Measurements from ENCODE around the gene FLNC.
A peak's percentile ranks its signal among the peaks of the same experiment; 100 is the strongest.

The FLNC gene

DNA sequence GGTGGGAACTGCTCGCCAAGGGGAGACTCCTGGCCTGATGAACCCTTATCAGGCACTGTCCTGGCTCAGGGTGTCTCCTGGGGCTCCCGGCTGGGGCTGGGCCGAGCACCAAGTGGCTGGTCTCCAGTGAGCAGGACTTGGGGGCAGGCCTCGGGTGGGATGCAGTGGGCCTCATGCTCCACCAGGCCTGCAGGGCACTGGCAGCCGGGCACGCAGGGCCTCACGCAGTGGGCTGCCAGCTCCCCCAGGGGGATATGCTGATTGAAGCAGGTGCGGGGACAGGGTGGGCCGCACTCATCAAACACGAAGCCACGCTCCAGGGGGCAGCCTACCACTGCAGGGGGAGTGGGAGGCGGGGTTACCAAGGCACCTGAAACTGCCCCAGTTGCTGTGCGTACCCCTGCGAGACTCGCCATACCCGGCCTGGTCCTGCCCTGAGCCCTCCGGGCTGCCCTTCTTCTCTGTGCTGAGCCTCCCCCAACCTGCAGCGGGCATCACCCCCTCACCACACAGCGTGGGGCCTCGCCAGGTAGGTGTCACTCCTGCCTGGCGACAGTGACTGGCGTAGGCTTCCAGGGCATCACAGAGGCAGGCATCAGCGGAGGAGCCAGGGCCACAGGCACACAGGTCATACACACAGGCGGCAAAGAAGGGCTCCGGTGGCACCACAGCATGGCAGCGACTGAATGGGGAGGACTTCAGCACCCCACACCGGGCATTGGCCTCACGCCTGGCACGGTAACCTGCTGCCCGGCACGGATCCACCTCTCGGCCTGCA is 47.0 kb downstream of the FLNC start:
- no peak for DNase-seq (ENCODE audit: low read depth in 2 of 3, low spot score in 2 of 3)

DNA sequence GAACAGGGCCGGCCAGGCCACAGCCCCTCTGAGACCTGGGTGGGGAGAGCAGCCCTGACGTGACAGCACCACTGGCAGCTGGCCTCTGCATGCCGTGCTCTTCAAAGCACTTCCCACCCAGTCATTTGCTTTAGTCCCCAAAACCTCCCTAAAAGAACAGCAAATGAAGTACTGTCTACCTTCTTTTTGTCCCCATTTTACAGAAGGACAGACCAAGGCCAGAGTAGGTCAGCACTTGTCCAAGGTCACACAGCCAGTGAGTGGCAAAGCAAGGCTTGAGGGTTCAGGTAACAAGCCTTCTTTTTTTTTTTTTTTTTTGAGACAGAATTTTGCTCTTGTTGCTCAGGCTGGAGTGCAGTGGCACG is 47.5 kb downstream of the FLNC start:
- DNase-seq (ENCODE audit: low read depth in 2 of 3, low spot score in 2 of 3) = no peak

DNA sequence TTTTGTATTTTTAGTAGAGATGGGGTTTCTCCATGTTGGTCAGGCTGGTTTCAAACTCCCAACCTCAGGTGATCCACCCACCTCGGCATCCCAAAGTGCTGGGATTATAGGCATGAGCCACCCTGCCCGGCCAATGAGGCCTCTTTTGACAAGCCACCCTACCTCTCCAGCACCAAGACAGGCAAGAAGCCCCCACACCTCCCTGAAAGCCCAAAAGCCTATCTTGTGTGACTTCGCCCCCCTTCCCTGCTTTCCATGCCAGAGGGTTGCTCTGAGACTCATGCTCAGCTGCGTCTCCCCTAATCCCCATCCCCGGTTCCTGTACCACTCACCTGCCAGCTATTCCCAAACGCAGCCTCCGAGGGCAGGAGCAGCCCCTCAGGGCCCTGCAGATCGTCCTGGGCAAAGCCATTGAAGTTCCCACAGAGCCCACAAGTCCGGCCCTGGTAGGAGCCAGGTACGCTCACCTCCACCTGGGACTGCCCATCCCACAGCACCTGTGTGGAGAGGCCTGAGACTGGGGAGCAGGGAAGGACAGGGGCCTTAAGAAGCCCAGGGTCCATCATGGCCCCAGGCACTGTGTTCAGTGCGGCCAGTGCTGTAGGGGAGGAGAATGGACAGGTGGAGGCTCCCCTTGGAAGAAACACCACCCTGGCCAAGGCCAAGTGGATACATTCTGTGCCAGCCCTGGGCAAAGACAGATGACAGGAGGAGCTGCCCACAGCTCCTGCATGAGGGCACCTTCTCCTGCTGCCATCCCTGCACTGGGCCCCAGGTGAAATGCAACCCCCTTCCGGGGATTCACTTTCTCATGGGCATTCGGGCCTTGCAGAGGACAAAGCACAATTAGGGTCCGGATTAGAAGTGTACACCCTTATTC is 48.3 kb downstream of the FLNC start:
- no peak for DNase-seq (ENCODE audit: low read depth in 2 of 3, low spot score in 2 of 3)

DNA sequence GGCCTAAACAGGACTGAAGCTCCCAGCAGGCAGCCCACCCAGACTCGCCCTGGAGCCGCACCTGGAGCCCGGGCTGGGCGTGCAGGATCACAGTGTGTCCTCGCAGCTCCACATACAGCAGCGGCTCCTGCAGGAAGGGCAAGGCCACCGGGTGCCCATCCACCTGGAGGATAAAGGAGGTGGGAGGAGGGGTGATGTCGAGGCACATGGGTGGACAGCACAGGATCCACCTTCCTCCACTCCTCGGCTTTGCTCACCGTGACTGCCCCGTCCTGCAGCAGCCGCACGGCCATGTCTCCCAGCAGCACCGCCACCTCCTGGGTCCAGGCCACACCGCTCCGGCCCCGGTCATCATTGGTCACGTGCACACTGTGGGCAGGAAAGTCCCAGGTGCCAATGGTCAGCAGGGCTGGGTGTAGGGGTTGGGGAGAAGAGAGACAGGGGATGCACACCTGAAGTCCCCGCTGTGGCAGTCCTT is 49.3 kb downstream of the FLNC start:
- no peak for DNase-seq (ENCODE audit: low read depth in 2 of 3, low spot score in 2 of 3)

DNA sequence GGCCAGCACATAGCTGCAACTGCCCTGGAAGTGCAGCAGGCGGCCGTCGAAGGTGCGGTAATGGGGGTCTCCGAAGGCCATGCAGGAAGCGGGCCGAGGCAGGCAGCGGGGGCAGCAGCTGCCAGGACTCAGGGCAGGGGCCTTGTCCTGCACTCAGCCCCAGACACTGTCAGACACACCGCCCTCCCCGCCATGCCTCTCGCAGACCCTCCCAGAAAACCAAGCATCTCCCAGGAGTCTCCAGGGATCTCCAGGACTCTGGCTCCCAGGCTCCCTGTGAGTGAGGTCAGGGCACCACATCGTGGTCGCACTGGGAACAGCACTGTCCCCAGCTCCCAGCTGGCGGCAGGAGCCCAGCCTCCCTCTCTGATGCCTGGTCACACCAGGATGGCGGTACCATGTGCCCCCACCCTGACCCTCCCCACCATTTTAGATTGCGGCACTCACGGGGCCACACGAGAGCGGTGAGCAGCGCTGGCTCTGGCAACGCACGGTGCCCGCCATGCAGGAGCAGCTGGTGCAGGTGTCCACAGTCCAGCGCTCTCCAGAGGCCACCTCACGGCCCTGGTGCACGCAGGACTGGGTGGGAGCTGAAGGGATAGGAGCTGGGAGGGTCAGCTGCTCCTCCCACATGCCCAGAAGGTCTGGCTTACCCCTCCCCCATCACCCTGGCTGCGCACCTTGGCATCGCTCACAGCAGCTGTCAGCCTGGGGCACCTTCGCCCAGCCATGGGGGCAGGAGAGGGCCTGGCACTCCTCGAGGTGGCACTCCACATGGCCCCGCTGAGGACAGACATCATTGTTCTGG is 49.9 kb downstream of the FLNC start:
- DNase-seq (ENCODE audit: low read depth in 2 of 3, low spot score in 2 of 3) = no peak

DNA sequence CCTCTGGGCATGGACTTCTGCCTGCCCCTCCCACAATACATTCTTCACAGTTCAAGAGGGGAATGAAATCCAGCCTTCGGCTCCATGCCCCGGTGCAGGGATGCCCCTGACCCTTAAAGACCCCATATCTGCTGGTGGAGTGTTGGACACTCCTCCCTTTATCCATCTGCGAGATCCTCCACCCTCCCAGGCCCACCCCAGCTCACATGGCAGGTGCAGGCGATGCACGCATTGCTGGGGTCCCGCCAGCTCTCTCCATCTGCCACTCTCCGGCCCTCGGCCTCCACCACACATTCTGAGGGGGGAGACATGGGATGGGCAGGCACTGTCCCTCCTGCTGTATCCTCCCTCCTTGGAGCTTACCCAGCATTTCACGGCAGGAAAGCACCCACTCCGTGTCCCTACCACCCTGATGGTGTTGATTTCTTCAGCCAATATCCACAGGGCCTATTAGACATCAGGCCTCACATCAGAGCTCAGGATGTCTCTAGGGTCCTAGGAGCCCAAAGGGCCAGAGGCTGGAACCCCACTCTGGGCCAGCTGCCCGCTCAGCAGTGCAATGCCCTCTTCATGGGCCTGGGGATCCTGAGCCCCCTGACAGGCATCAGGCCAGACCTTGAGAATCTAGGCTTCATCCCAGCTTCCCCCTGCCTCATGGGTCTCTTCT is 50.7 kb downstream of the FLNC start:
- no peak for DNase-seq (ENCODE audit: low read depth in 2 of 3, low spot score in 2 of 3)

DNA sequence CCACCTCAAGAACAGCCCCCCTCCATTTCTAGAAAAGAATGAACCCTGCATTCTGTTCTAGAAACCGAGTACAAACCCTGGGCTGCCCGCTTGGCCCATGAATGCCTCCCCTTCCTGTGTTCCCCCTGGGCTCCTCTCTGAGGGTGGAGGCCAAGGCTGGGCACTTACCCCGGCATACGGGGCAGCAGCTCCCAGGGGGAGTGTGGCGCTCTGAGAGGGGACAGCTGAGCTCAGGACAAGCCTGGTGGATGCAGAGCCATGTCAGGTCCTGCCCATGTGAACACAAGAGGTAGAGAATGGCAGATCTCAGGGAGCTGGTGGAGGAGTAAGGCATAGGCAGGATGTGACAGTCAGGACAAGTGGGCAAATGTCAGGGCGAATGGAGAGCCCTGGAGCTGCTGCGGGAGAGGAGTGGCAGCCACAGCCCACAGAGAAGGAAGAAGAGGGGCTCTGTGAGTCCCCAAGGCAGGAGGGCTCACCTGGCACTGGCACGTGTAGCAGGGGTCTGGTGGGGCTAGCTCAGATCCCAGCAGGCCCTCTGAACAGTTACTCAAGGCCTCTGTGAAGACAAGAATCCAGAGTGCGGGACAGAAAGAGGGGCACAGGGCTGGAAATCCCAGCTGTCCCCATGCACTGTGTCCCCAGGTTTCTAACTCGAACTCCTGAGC is 51.4 kb downstream of the FLNC start:
- DNase-seq (ENCODE audit: low read depth in 2 of 3, low spot score in 2 of 3) = no peak

DNA sequence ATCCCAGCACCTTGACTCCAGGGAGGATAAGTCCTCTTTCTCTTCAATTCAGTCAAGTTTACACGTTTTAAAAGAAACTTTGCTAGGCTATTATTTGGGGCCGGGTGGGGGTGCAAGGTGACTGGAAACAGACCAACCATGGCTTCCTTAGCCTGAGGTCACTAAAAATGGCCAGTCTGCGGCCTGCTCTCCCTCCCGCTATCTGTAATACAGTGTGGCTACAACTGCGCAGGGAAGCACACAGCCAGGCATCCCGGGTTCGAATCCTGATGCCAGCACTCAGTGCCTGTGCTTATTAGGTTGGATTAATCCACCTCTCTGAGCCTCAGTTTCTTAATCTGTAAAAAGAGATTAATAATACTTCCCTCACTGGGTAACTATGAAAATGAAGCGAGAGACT is 51.9 kb downstream of the FLNC start:
- DNase-seq (ENCODE audit: low read depth in 2 of 3, low spot score in 2 of 3) = no peak

DNA sequence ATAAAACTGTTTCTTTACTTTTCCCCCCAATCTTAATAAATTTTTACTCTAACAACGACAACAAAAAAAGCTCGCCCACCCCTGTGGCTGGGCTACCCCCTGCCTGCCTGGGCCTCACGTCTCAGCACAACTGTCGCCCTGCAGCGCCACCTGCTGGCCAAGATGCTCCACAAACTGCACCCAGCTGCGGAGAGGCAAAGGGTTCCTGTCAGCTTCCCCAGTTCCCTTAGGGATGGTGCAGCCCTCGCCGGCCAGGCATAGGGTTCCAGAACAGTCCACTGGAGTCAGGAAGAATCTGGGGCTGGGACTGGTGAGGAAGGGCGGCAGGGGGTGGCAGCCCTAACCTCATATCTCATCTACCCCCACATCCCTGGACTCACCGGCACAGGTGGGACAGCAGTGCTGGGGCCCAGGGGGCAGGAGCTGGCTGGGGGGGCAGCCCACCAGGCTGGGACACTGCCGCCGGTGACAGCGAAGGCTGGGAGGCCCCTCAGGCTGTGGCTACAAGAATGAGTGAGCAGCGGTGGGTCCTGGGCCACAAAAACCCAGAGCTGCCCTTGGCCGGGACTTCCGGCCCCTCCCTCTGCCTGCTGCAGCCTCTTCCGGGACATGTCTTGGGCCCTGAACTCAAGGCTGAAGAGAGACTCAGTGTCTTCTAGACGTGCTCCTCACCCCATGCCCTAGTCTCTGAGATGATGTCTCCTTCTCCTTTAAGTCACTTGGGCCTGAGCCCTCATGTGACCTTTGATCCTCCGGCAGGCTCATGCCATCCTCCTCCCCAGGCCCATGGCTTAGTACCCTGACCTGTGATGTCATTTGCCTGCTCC is 53.6 kb downstream of the FLNC start:
- DNase-seq (ENCODE audit: low read depth in 2 of 3, low spot score in 2 of 3) = peak; percentile 47 to 94 (median 92)

DNA sequence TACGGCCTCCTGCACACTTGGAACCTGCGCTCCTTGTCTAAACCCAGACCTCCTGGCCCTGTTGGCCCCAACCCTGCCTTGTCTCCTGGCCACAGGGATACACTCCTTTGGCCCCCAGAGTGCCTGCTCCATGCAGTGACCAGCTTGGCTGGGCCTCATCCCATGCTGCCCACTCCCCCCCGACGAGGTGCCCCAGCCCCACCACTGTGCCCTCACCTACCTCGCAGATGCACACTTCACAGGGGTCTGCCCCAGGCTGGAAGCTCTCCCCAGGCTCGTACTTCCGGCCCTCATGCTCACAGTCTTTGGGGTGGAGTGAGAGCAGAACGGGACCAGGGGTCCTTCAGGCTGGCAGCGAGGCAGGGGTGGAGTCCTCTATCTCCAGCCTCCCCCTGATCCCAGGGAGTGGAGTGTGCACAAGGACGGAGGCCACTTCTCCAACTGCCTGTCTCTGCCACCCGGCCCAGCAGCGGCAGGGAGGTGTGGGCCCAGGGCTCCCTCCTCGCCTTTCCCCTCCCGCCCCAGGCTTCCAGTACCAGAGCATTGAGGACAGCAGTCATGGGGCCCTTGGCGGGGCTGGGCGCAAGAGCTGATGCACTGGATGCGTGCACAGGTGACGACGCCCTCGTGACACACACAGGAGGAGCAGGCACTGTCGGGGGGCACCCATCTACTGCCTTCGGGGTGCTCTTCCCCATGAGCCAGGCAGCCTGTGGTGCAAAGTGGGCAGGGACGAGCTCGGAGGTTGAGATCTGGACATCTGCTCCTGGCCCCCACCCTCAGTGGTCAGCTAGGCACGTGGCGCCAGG is 54.6 kb downstream of the FLNC start:
- DNase-seq (ENCODE audit: low read depth in 2 of 3, low spot score in 2 of 3) = no peak

DNA sequence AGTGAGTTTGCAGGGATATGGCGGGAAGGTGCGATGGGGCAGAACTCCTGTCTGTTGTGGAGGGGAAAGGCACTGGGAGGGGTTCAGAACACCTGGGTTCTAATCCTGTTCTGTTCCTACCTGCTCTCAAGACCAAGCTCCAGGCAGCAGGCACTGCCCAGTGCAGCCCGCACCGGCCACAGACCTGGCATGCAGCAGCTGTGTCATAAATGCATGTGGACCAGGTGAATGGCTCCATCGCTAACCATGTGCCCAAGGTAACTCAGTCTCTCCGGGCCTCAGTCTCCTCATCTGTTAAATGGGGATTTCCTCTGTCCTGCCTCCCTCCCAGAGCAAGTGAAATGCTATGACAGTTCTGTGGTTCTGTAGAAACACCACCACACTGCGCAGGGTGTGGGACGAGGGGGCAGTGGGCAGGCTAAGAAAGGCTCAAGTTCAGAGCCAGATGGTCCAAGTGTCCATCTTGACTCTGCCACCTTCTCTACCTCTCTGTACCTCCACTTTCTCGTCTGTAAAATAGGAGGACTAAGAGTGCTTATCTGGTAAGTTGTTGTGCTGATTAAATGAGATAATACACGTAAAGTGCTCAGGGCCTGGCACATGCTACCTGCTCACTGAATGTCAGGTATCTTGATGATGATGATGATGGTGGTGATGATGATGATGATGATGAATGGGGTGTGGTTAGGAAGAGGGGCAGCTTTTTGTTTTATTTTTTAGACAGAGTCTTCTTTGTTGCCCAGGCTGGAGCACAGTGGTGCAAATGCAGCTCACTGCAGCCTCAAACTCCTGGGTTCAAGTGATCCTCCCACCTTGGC is 55.4 kb downstream of the FLNC start:
- DNase-seq (ENCODE audit: low read depth in 2 of 3, low spot score in 2 of 3) = no peak

DNA sequence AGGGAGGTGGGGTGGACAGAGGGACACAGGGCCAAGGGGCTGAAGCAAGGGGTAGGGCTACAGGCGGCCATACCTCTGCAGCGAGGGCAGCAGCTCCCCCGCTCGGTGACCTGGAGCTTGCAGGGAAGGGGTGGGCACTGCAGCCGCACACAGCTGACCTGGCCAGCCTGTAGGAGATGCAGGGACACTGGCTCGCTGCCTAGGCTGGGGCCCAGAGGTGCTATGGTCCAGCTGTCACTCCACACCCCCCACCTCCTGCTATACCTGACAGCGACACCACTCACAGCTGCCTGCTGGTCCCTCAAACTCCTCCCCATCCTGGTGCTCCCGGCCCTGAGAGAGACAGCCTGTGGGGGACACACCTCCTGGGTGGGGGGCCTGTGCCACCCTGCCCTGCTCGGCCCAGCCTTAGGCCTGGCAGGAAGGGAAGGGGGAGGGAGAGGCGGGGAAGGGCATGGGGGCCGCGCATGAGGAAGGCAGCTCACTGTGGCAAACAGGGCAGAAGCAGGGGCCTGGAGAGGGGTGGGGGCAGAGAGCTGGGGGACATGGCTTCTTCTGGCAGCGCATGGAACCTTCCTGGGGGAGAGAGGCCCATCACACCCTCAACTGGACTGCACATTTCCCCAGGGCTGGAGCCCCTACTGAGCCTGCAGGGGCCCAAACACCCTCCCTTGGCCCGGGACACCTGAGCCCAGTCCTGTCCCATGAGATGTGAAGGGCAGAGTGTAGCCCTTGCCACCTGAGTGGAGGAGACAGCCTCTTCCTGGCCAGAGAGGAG is 56.4 kb downstream of the FLNC start:
- no peak for DNase-seq (ENCODE audit: low read depth in 2 of 3, low spot score in 2 of 3)

DNA sequence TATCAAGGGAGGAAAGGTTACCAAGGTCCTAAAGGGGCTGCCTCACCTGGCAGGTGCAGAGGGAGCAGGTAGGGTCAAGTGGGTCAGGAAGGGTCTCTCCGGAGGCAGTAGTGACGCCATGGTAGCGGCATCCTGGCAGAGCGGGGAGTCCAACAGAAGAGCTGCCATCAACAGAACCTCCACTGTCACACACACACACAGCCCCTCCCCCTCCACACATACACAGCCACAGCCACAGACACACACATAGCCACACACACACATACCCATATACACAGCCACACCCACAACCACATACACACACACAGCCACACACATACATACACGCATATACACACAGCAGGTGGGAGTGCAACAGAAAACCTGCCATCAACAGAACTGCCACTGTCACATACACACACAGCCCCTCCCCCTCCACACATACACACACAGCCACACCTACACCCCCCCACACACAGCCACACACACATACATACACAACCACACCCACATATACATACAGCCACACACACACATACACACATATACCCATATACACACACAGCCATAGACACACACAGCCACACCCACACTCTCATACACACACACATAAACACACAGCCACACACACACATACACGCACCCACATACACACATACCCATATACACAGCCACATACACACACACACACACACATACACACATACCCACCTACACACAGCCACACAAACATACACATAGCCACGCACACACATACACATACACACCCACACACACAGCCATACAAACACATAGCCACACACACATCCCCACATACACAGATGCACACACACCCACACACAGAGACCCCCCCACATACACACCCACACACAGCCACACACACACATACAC is 57.2 kb downstream of the FLNC start:
- no peak for DNase-seq (ENCODE audit: low read depth in 2 of 3, low spot score in 2 of 3)

DNA sequence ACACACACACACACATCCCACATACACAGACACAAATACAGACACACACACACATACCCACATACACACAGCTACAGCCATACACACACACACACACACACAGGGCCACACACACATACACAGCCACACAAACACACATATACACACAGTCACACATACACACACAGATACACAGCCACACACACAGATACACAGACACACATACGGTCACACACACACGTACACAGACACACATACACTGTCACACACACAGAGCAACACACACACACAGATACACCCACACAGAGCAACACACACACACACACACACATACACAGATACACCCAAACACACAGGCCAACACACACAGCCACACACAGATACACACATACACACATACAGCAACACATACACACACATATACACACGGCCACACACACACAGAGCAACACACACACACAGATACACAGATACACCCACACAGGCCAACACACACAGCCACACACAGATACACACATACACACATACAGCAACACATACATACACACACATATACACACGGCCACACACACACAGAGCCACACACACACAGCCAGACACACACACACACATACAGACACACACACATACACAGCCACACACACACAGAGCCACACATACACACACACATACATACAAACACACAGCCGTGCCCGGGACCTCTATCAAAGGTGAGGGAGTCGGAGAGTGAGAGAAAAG is 58.0 kb downstream of the FLNC start:
- no peak for DNase-seq (ENCODE audit: low read depth in 2 of 3, low spot score in 2 of 3)

DNA sequence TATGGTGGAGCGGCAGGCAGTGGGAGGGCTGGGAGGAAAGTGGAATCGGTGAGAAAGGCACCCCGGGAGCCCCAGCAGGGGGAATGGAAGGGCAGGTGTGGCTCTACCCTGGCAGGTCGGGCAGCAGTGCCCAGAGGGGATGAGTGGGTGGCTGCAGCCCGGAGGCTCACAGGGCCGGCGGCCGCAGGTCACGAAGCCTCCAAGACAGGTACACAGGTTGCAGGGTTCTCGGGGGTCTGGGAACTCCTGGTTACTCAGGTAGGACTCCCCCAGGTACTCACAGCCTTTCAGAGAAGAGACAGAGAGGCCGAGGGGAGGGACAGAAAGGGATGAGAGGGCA is 58.5 kb downstream of the FLNC start:
- no peak for DNase-seq (ENCODE audit: low read depth in 2 of 3, low spot score in 2 of 3)

DNA sequence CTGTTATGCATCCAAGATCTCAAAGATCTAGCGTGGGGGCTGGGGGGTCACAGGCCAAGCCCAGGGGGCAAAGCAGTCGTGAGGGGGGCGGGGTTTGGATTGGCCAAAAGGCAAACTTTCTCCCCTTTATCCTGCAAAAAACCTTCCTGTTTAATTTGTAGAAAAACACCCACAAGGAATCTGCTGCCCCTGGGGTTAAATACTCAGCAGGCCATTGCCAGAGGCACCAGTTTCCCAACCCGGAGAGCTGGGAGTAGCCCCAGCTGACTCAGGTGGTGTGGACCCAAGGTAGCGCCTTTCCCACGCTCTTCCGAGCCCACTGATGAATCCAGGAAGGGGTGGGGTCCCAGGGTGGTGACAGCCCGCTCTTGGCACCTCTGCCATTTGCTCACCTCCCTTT is 58.9 kb downstream of the FLNC start:
- DNase-seq (ENCODE audit: low read depth in 2 of 3, low spot score in 2 of 3) = no peak
